Mesothelial cell of epicardium (in vitro differentiated cells): Measurements from ENCODE around the gene FAM156B. TPM values are rescaled to one million over a fixed set of nuclear protein-coding genes. Genes with fewer than 3 reads are reported as not detected.
"Not testable (repeated sequence)": the region's sequence is repeated elsewhere in the genome, so short reads cannot be mapped to it uniquely, and the experiment has no call there.

Source experiments
- DNase-seq, 2 experiments: peaks; one replicate each; pipeline ENCODE4 v3.0.0; 2021; ENCODE audit warnings: low spot score in 2 of 2; ENCODE audit not compliant: unreplicated experiment in 2 of 2
- H3K27ac Mint-ChIP-seq: 2 replicates; pipeline ENCODE4 v1.8.0; 2021; ENCODE audit warnings: mixed read lengths
- H3K27me3 Mint-ChIP-seq: 2 replicates; pipeline ENCODE4 v1.8.0; 2021; ENCODE audit warnings: low read depth, mixed read lengths
- H3K36me3 Mint-ChIP-seq: 2 replicates; pipeline ENCODE4 v1.8.0; 2021; ENCODE audit warnings: mixed read lengths
- H3K4me1 Mint-ChIP-seq: 2 replicates; pipeline ENCODE4 v1.8.0; 2021; ENCODE audit warnings: mixed read lengths
- H3K4me3 Mint-ChIP-seq: 2 replicates; pipeline ENCODE4 v1.8.0; 2021; ENCODE audit warnings: mild to moderate bottlenecking, moderate library complexity, mixed read lengths
- H3K9me3 Mint-ChIP-seq: 2 replicates; pipeline ENCODE4 v1.8.0; 2021; ENCODE audit warnings: mixed read lengths
- total RNA-seq: library from RNA; stranded (reverse); gene quantifications from 3 replicates; pipeline ENCODE4 v1.2.1, GENCODE V29; 2021

FAM156B gene
- total RNA-seq, 1 donor from 2014 or later, result 23.3 TPM

GRCh38 chrX:52947501-52947900, 50.4 kb downstream of the FAM156B start:
- H3K9me3 Mint-ChIP-seq, H3K36me3 Mint-ChIP-seq, H3K4me3 Mint-ChIP-seq, DNase-seq, H3K27ac Mint-ChIP-seq, H3K4me1 Mint-ChIP-seq, H3K27me3 Mint-ChIP-seq: not testable (repeated sequence)

GRCh38 chrX:52948265-52948664, 51.1 kb downstream of the FAM156B start:
- not testable (repeated sequence) for H3K27me3 Mint-ChIP-seq, H3K36me3 Mint-ChIP-seq, DNase-seq, H3K4me3 Mint-ChIP-seq, H3K27ac Mint-ChIP-seq, H3K4me1 Mint-ChIP-seq, H3K9me3 Mint-ChIP-seq

GRCh38 chrX:52949325-52949724, 52.2 kb downstream of the FAM156B start:
- not testable (repeated sequence) for H3K36me3 Mint-ChIP-seq, H3K9me3 Mint-ChIP-seq, H3K27ac Mint-ChIP-seq, H3K4me1 Mint-ChIP-seq, H3K4me3 Mint-ChIP-seq, DNase-seq, H3K27me3 Mint-ChIP-seq

GRCh38 chrX:52949884-52950283, 52.8 kb downstream of the FAM156B start:
- H3K27ac Mint-ChIP-seq, DNase-seq, H3K4me3 Mint-ChIP-seq, H3K4me1 Mint-ChIP-seq, H3K36me3 Mint-ChIP-seq, H3K27me3 Mint-ChIP-seq, H3K9me3 Mint-ChIP-seq: not testable (repeated sequence)

Other genes starting within 250 kb of the FAM156B start
- gene SSX7, start 242.4 kb upstream of the FAM156B start, total RNA-seq, result not detected in 3 replicates
- gene SSX2, start 190.2 kb upstream of the FAM156B start, total RNA-seq, result not detected in 3 replicates
- gene SSX2B, start 146.1 kb upstream of the FAM156B start, total RNA-seq, result not detected in 3 replicates
- not detected in 3 replicates for gene SPANXN5, start 99.9 kb upstream of the FAM156B start, total RNA-seq
- gene XAGE5, start 86.0 kb upstream of the FAM156B start, total RNA-seq, result not detected in 3 replicates
- not detected in 3 replicates for gene XAGE3, start 29.2 kb upstream of the FAM156B start, total RNA-seq
- gene FAM156A, start 61.2 kb downstream of the FAM156B start, total RNA-seq, result 30.1 to 38.0 TPM (median 34.3 TPM) in 3 replicates
- gene GPR173, start 151.5 kb downstream of the FAM156B start, total RNA-seq, result 27.2 to 29.0 TPM (median 28.5 TPM) in 3 replicates
- 99.0 to 103 TPM (median 102 TPM) in 3 replicates for gene TSPYL2, start 185.0 kb downstream of the FAM156B start, total RNA-seq
- gene KANTR, start 196.8 kb downstream of the FAM156B start, total RNA-seq, result 26.2 to 31.5 TPM (median 29.0 TPM) in 3 replicates